HG03196 (cell line): ENCODE data around the gene OR1E2.
"Not testable (repeated sequence)": the region's sequence is repeated elsewhere in the genome, so short reads cannot be mapped to it uniquely, and the experiment has no call there.

Experiments
- ATAC-seq: cut with Tn5 transposase; IDR thresholded peaks from one replicate; pipeline ENCODE4 v1.9.1; 2021; ENCODE audit not compliant: unreplicated experiment

OR1E2 gene

DNA sequence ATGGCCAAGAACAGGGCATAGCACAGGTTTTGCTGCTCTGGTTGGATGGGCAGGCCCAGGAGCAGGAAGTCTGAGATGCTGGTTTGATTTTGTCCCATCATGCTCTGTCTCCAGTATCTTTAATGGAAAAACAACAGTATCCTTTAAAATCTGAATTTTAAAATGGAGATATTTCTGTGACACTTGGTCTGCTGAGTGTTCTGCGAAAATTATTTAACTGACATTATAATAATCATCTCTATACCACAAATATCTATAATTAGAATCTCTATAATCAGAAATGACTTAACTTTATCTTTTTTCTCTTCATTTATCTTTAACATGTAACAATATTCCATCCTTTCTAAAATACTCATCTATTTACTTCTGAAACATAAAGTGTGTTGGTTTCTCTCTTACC lies 35.3 kb downstream of the OR1E2 start, which contains the start of gene OR1E1:
OR1E1 (minus strand) TSS at position 101 of the 400 bp plus-strand sequence; CDS start at position 101, 0 bp downstream.
- ATAC-seq, result no peak

DNA sequence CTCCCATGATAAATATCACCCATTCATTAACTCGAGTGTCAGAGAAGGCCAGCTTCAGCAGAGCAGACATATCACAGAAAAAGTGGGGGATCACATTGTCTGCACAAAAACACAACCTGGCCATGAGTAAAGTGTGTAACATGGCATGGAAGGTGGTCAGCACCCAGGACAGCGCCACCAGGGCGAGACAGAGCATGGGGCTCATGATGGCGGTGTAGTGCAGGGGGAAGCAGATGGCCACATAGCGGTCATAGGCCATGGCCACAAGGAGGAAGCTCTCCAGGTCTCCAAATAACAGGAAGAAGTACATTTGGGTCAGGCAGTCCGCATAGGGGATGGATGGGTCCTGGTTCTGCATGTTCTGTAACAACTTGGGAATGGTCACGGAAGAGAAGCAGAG lies 35.8 kb downstream of the OR1E2 start:
- ATAC-seq, result not testable (repeated sequence)

DNA sequence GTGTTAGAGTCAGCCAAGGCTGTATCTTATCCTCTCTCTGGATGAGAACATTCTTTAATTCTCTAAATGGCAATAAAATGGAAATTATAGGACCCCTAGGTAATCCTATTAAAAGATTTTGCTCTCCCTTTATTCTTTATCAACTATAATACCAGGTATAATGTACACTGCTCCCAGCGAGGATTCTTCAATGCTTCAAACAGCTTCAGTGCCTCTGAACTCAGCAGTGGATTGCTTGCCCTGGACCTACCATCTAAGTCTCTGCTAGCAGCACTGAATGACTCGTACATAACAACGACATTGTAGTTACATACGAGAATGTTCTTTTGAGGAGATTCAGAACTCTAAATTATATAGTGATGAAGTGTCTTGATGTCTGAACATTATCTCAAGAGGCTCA lies 43.9 kb downstream of the OR1E2 start:
- ATAC-seq, result no peak

DNA sequence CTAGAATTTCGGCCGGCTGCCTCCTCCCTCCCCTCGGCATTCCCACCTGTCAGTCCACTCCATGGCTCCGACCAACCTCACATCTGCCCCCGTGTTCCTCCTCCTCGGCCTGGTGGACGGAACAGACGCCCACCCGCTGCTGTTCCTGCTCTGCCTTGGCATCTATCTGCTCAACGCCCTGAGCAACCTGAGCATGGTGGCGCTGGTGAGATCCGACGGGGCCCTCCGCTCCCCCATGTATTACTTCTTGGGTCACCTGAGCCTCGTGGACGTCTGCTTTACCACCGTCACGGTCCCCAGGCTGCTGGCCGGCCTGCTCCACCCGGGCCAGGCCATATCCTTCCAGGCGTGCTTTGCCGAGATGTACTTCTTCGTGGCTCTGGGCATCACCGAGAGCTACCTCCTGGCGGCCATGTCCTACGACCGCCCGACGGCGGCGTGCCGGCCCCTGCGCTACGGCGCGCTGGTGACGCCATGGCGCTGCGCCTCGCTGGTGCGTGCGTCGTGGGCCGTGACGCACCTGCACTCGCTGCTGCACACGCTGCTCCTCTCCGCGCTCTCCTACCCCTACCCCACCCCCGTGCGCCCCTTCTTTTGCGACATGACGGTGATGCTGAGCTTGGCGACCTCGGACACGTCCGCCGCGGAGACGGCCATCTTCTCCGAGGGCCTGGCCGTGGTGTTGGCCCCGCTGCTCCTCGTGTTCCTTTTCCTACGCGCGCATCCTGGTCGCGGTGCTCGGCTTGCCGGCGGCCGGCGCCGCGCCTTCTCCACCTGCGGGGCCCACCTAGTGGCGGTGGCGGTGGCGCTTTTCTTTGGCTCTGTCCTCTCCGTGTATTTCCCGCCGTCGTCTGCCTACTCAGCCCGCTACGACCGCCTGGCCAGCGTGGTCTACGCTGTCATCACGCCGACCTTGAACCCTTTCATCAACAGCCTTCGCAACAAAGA lies 47.5 kb downstream of the OR1E2 start, which contains the start of gene OR3A2:
OR3A2 (minus strand) TSS at position 440 of the 948 bp plus-strand sequence.
- ATAC-seq, result no peak
